ENCODE measurements around the gene FIS1. TPM values are rescaled to one million over a fixed set of nuclear protein-coding genes. Genes with fewer than 3 reads are reported as not detected.

FIS1 gene
- total RNA-seq, 1 experiment from 2014 or later, result 124 TPM

DNA sequence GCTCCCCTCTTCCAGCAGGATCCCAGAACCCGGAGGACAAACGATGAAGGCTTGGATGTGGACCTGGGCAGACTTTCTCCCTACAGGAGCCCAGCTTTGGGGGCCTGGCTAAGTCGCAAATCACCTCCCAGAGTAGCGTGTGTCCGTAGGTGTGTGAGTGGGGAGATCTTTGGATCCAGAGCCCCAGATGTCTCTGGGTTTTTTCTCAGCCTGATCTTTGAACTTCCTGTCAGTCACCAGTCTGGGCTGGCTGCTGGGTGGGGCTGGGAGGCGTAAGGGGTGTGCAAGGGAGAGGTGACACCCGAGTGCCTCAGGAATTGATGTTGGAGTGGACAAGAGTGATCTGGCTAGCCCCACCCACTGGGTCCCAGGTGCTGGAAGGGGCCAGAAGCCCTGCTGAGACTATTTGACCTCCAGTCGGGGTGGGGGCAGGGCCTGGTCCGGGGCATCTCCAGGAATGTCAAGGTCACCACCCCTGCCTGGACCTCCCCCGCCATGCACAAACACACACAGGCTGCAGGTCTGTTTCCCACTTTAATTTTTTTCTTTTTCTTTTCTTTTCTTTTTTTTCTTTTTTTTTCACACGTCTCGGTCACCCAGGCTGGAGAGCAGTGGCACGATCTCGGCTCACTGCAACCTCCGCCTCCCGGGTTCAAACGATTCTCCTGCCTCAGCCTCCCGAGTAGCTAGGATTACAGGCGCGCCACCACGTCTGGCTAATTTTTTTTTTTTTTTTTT lies 43.9 kb downstream of the FIS1 start, which contains the start of gene MOGAT3:
Gene MOGAT3, minus strand, starts transcription at position 175 of the 738 bp plus-strand sequence. CDS start 182 bp downstream, outside the sequence.
- H3K9me3 Mint-ChIP-seq, result no peaks in the 10 kb centered on the region
- Histone ChIP-seq H3K23me2 (ENCODE audit: insufficient read length, low read depth, low read length, poor library complexity, severe bottlenecking) (peaks cover 3% of the 10 kb centered on the region), H2BK5ac (ENCODE audit: insufficient read length, low read length) (no peak within 1 kb of the TSS), H3K27ac (ENCODE audit: insufficient read length, low read depth, low read length) (no peak within 1 kb of the TSS), H2AFZ (ENCODE audit: low read length) (no peak within 1 kb of the TSS), H4K20me1 (ENCODE audit: control insufficient read depth, insufficient read depth, insufficient read length) (no peaks in the 10 kb centered on the region), H3K27me3 (ENCODE audit: insufficient read depth, low read length) (no peaks in the 10 kb centered on the region), H2BK15ac (ENCODE audit: low read depth, low read length) (no peak within 1 kb of the TSS), H4K8ac (replicated peaks; ENCODE audit: insufficient read length, low read depth, low read length) (no peak within 1 kb of the TSS), H3T11ph (ENCODE audit: low read length) (no peak within 1 kb of the TSS), H3K14ac (ENCODE audit: insufficient read depth, low read length) (peak within 1 kb of the TSS; percentile 10), H3K18ac (ENCODE audit: insufficient read length, low read depth, low read length) (peak within 1 kb of the TSS; percentile 5), H3K9me3 (ENCODE audit: control insufficient read depth, low read depth, low read length) (no peaks in the 10 kb centered on the region), H3K4me2 (ENCODE audit: insufficient read depth, insufficient read length, low read length) (peak within 1 kb of the TSS; percentile 23), H4K91ac (ENCODE audit: insufficient read length, low read depth, low read length) (no peak within 1 kb of the TSS), H2BK120ac (ENCODE audit: low read depth, low read length, poor library complexity, severe bottlenecking) (no peak within 1 kb of the TSS), H2BK12ac (ENCODE audit: insufficient read length, low read depth, low read length) (no peak within 1 kb of the TSS), H3K79me1 (ENCODE audit: insufficient read depth, low read depth, low read length, poor library complexity, severe bottlenecking) (no peaks in the 10 kb centered on the region), H3K4me1 (ENCODE audit: insufficient read depth, low read length) (no peaks in the 10 kb centered on the region; the same call in 1 of the 2 replicates), H2AK5ac (ENCODE audit: insufficient read length, low read length) (no peak within 1 kb of the TSS), H4K5ac (ENCODE audit: insufficient read length, low read depth, low read length) (no peak within 1 kb of the TSS), H3K79me2 (ENCODE audit: insufficient read depth, low read length) (no peaks in the 10 kb centered on the region), H3K9ac (ENCODE audit: extremely low read depth, insufficient read length, low read length) (no peak within 1 kb of the TSS), H2BK20ac (ENCODE audit: low read depth, low read length, poor library complexity, severe bottlenecking) (no peak within 1 kb of the TSS), H3K4ac (ENCODE audit: low read depth, low read length) (no peak within 1 kb of the TSS), H3K23ac (ENCODE audit: insufficient read length, low read depth, low read length) (no peak within 1 kb of the TSS), H3K56ac (ENCODE audit: insufficient read length, low read depth, low read length) (no peak within 1 kb of the TSS)
- H3K36me3 Mint-ChIP-seq (ENCODE audit: insufficient read depth in 1 of 3, low read depth in 3 of 3), result peaks cover 0 to 8% (median 4%) of the 10 kb centered on the region in 3 experiments; a peak in 3 of 7 replicates
- peaks cover 14 to 19% of the 10 kb centered on the region in 2 experiments for H3K4me1 Mint-ChIP-seq
- TF ChIP-seq, protein P1, sequence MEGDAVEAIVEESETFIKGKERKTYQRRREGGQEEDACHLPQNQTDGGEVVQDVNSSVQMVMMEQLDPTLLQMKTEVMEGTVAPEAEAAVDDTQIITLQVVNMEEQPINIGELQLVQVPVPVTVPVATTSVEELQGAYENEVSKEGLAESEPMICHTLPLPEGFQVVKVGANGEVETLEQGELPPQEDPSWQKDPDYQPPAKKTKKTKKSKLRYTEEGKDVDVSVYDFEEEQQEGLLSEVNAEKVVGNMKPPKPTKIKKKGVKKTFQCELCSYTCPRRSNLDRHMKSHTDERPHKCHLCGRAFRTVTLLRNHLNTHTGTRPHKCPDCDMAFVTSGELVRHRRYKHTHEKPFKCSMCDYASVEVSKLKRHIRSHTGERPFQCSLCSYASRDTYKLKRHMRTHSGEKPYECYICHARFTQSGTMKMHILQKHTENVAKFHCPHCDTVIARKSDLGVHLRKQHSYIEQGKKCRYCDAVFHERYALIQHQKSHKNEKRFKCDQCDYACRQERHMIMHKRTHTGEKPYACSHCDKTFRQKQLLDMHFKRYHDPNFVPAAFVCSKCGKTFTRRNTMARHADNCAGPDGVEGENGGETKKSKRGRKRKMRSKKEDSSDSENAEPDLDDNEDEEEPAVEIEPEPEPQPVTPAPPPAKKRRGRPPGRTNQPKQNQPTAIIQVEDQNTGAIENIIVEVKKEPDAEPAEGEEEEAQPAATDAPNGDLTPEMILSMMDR (conservative IDR thresholded peaks at IDR 0.05), result no peak
- WGBS (ENCODE audit: extremely low coverage, insufficient read length, low lambda C conversion rate), result no CpG with 5 or more reads among the region's 21 CpGs
- H3K4me3 Mint-ChIP-seq, result peak within 1 kb of the TSS; percentile 52 to 67
- peak; percentile 58 for DNase-seq
- peaks cover 12% of the 10 kb centered on the region for H3K27me3 Mint-ChIP-seq (ENCODE audit: low read depth)
- peak within 1 kb of the TSS in 2 of 3 experiments; percentile 4 to 75; a peak in 3 of 7 replicates for H3K27ac Mint-ChIP-seq

Data from H9 (cell line).